Calu3 (cell line): ENCODE measurements around the gene TRIO. TPM values are rescaled to one million over a fixed set of nuclear protein-coding genes. Genes with fewer than 3 reads are reported as not detected.

ENCODE experiments used
- BruUV-seq: library from RNA; stranded (reverse); fragments of 400-500 nt; replicated peaks from 2 replicates; lab custom pipeline; 2021; lab: Mats Ljungman, UMichigan
- CTCF ChIA-PET: fragments of 300-600 bp; sonication (Branson Sonifier 250); formaldehyde crosslinking; loops from one replicate; lab custom pipeline; 2022; ENCODE audit warnings: antibody characterized with exemption; lab: Charles Lee
- DNase-seq: peaks from one replicate; pipeline ENCODE4 v3.0.0; 2022
- H3K27ac Mint-ChIP-seq: one replicate; pipeline ENCODE4 v1.8.0; 2022; ENCODE audit warnings: mixed read lengths; ENCODE audit not compliant: unreplicated experiment
- H3K27me3 Mint-ChIP-seq: one replicate; pipeline ENCODE4 v1.8.0; 2022; ENCODE audit warnings: mixed read lengths; ENCODE audit not compliant: unreplicated experiment
- H3K36me3 Mint-ChIP-seq: one replicate; pipeline ENCODE4 v1.8.0; 2022; ENCODE audit warnings: mild to moderate bottlenecking, moderate library complexity, mixed read lengths; ENCODE audit not compliant: insufficient read depth, unreplicated experiment
- H3K4me1 Mint-ChIP-seq: one replicate; pipeline ENCODE4 v1.8.0; 2022; ENCODE audit warnings: mild to moderate bottlenecking, low read depth, mixed read lengths; ENCODE audit not compliant: unreplicated experiment
- H3K4me3 Mint-ChIP-seq: one replicate; pipeline ENCODE4 v1.8.0; 2022; ENCODE audit warnings: mild to moderate bottlenecking, low read depth, moderate library complexity, mixed read lengths; ENCODE audit not compliant: unreplicated experiment
- H3K9me3 Mint-ChIP-seq: one replicate; pipeline ENCODE4 v1.8.0; 2022; ENCODE audit warnings: low read depth, mixed read lengths; ENCODE audit not compliant: unreplicated experiment
- intact Hi-C: fragments of 100-400 bp; cut with micrococcal nuclease; formaldehyde crosslinking; loops from one replicate; pipeline ENCODE4 v1.10.0; 2022; ENCODE audit not compliant: unreplicated experiment
- total RNA-seq: library from RNA; stranded (reverse); gene quantifications from 2 replicates; pipeline ENCODE4 v1.2.3, GENCODE V29; 2022
- TF ChIP-seq, protein P1 (sequence below): fragments of 200-600 bp; IDR thresholded peaks from one replicate; pipeline ENCODE4 v1.8.0; 2022; ENCODE audit warnings: antibody characterized with exemption; ENCODE audit not compliant: unreplicated experiment

TRIO gene
- total RNA-seq, 1 experiment from 2014 or later = 183 TPM

DNA sequence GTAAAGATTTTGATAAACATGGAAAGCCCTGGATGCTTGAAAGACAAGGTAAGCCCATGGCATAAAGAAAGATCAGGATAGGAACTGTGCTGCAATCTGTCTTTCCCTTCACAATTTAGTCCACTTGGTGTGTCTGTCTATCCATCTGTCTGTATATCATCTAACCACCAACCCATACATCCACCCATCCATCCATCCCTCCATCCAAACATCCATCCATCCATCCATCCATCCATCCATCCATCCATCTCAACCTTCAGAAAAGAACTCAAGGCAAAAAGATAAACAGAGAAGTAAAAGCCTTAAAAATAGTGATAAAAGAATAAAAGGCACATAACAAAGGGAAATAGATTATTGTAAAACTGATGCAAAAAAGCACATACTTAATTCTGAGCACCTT, 15.1 kb upstream of the TRIO start:
- no TSS peak for BruUV-seq
- TF ChIP-seq, protein P1, sequence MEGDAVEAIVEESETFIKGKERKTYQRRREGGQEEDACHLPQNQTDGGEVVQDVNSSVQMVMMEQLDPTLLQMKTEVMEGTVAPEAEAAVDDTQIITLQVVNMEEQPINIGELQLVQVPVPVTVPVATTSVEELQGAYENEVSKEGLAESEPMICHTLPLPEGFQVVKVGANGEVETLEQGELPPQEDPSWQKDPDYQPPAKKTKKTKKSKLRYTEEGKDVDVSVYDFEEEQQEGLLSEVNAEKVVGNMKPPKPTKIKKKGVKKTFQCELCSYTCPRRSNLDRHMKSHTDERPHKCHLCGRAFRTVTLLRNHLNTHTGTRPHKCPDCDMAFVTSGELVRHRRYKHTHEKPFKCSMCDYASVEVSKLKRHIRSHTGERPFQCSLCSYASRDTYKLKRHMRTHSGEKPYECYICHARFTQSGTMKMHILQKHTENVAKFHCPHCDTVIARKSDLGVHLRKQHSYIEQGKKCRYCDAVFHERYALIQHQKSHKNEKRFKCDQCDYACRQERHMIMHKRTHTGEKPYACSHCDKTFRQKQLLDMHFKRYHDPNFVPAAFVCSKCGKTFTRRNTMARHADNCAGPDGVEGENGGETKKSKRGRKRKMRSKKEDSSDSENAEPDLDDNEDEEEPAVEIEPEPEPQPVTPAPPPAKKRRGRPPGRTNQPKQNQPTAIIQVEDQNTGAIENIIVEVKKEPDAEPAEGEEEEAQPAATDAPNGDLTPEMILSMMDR = no peak
- Mint-ChIP-seq H3K27me3 (peaks cover 25% of the 10 kb centered on the region), H3K9me3 (no peaks in the 10 kb centered on the region), H3K27ac (no peak overlapping the region), H3K4me1 (no peaks in the 10 kb centered on the region), H3K4me3 (no peak overlapping the region), H3K36me3 (no peaks in the 10 kb centered on the region)
- intact Hi-C loops = no loop called here
- DNase-seq = no peak
- CTCF ChIA-PET = no interaction called here

DNA sequence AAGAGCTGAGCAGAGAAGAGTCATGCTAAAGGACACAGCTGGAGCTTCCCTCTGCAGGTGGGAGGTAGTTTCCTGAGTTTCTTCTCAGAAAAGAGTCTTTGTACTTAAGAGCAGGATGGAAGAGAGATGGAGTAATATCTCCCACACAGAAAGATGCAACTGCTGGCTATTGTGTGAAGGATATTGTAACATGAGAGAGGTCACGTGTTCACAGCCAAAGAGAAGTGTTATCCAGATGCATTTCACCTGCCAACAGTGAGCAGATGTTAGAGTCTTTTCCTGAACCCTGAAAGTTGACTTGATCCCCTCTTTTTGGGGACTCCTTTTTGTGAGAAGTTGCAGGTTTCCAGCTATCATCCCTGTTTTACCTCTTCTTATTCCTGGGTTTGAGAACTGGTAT, 14.0 kb upstream of the TRIO start:
- H3K9me3 Mint-ChIP-seq = no peaks in the 10 kb centered on the region
- H3K27ac Mint-ChIP-seq = no peak overlapping the region
- H3K4me3 Mint-ChIP-seq = no peak overlapping the region
- no peaks in the 10 kb centered on the region for H3K36me3 Mint-ChIP-seq
- intact Hi-C loops = no loop called here
- H3K27me3 Mint-ChIP-seq = peaks cover 25% of the 10 kb centered on the region
- DNase-seq = no peak
- no peaks in the 10 kb centered on the region for H3K4me1 Mint-ChIP-seq
- CTCF ChIA-PET = no interaction called here
- no TSS peak for BruUV-seq
- TF ChIP-seq, protein P1 = no peak

DNA sequence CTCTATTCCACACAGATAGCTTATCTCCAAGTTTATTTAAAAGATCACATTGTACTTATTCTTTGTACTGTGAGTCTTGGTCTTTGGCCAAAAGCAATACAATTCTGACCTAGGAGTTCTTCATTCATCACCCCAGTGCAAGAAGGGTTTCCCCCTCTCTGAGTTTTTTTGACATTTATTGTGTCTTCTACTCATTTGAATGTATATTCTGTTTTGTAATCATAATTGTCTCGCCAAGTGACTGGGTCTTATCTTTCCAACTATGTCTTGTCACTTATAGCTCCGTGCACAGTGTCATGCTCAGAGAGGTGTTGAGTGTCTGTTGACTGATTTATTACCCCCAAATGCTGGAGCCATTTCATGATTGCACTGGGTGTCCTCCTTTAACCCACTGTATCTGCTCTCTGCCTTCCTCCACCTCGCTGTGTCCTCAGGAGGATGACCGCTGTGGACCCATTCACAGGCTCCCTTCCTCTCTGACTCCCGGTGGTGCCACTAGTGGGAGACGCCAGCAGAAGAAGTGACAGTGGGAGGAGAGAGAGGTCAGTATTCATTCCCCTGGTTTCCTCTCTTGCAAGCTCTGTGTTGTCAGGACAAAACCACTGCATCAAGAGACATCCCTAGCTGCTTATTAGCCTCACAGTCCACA, 11.2 kb upstream of the TRIO start:
- DNase-seq = no peak
- Mint-ChIP-seq H3K27me3 (peaks cover 25% of the 10 kb centered on the region), H3K27ac (no peak overlapping the region), H3K4me1 (no peaks in the 10 kb centered on the region), H3K36me3 (no peaks in the 10 kb centered on the region), H3K4me3 (no peak overlapping the region), H3K9me3 (no peaks in the 10 kb centered on the region)
- BruUV-seq = no TSS peak
- CTCF ChIA-PET = no interaction called here
- TF ChIP-seq, protein P1 = no peak
- intact Hi-C loops = no loop called here

GRCh38 chr5:14133394-14133793, 9.7 kb upstream of the TRIO start:
- CTCF ChIA-PET = no interaction called here
- no peak overlapping the region for H3K4me3 Mint-ChIP-seq
- DNase-seq = no peak
- TF ChIP-seq, protein P1 = no peak
- H3K27me3 Mint-ChIP-seq = peaks cover 27% of the 10 kb centered on the region
- H3K36me3 Mint-ChIP-seq = no peaks in the 10 kb centered on the region
- peaks cover 2% of the 10 kb centered on the region for H3K9me3 Mint-ChIP-seq
- no peaks in the 10 kb centered on the region for H3K4me1 Mint-ChIP-seq
- intact Hi-C loops = no loop called here
- H3K27ac Mint-ChIP-seq = no peak overlapping the region
- no TSS peak for BruUV-seq
